ENCODE data around the gene PTPRC.

The PTPRC gene

GRCh38 chr1:198639671-198640143, 867 bp downstream of the PTPRC start:
- no peak overlapping the region for H3K27ac ChIP-seq
- TF ChIP-seq CTCF (conservative IDR thresholded peaks at IDR 0.05) = no peak

GRCh38 chr1:198640174-198640573, 1.3 kb downstream of the PTPRC start:
- H3K27ac ChIP-seq = no peak overlapping the region
- no peak for TF ChIP-seq CTCF (conservative IDR thresholded peaks at IDR 0.05)

- H3K27ac ChIP-seq = no peak overlapping the region
- TF ChIP-seq CTCF (conservative IDR thresholded peaks at IDR 0.05) = no peak
Observed at GRCh38 chr1:198641501-198641900, 2.7 kb downstream of the PTPRC start.

GRCh38 chr1:198641966-198642668, 3.3 kb downstream of the PTPRC start:
- no peak overlapping the region for H3K27ac ChIP-seq
- no peak for TF ChIP-seq CTCF (conservative IDR thresholded peaks at IDR 0.05)

GRCh38 chr1:198642983-198643382, 4.1 kb downstream of the PTPRC start:
- TF ChIP-seq CTCF (conservative IDR thresholded peaks at IDR 0.05) = no peak
- H3K27ac ChIP-seq = no peak overlapping the region

GRCh38 chr1:198643808-198644207, 5.0 kb downstream of the PTPRC start:
- no peak for TF ChIP-seq CTCF (conservative IDR thresholded peaks at IDR 0.05)
- no peak overlapping the region for H3K27ac ChIP-seq

- no peak for TF ChIP-seq CTCF (conservative IDR thresholded peaks at IDR 0.05)
- H3K27ac ChIP-seq = no peak overlapping the region
Observed at GRCh38 chr1:198647055-198647454, 8.2 kb downstream of the PTPRC start.

Data from VCaP (cell line).